ENCODE results near the gene MEIS2. TPM values are rescaled to one million over a fixed set of nuclear protein-coding genes. Genes with fewer than 3 reads are reported as not detected.

MEIS2 gene
- total RNA-seq, 1 donor from 2014 or later = 6.6 TPM

- FAIRE-seq = no peak
- no peak overlapping the region for H3K4me3 ChIP-seq (ENCODE audit: low read depth, low read length)
Measured at GRCh38 chr15:36960179-36960946, 140.0 kb downstream of the MEIS2 start.

DNA sequence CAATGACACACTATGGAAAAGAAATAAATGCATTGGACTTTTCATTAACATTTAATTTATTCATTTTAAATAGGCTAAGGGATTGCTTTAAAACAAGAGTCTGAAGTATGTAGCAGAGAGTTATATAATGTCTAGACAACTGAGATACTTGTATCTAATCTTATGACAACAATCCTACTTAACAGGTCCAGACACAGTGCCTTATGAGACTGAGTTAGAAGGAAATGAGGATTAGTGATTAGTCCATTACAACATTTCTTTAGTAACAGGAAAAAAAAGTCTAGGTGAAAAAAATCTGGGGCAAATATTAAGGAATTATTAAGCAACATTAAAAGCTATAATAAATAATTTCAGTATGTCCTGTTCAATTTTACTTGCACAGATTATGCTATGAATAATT, 140.6 kb downstream of the MEIS2 start:
- DNase-seq (ENCODE audit: low read depth) = peak; percentile 82
- Histone ChIP-seq H3K36me3 (ENCODE audit: control insufficient read depth, insufficient read depth, low read length) (no peaks in the 10 kb centered on the region), H3K4me3 (ENCODE audit: low read depth, low read length) (no peak overlapping the region), H3K27me3 (ENCODE audit: control insufficient read depth, insufficient read depth, low read length) (no peaks in the 10 kb centered on the region)
- TF ChIP-seq CTCF (IDR thresholded peaks at IDR 0.05; ENCODE audit: insufficient read depth, low read length, severe bottlenecking) = no peak
- FAIRE-seq = no peak

More at GRCh38 chr15:36960179-36960946, 140.0 kb downstream of the MEIS2 start:
- H3K27me3 ChIP-seq (ENCODE audit: control insufficient read depth, insufficient read depth, low read length) = no peaks in the 10 kb centered on the region
- H3K36me3 ChIP-seq (ENCODE audit: control insufficient read depth, insufficient read depth, low read length) = no peaks in the 10 kb centered on the region
- no peak for TF ChIP-seq CTCF (IDR thresholded peaks at IDR 0.05; ENCODE audit: insufficient read depth, low read length, severe bottlenecking)
- DNase-seq (ENCODE audit: low read depth) = peak; percentile 18

DNA sequence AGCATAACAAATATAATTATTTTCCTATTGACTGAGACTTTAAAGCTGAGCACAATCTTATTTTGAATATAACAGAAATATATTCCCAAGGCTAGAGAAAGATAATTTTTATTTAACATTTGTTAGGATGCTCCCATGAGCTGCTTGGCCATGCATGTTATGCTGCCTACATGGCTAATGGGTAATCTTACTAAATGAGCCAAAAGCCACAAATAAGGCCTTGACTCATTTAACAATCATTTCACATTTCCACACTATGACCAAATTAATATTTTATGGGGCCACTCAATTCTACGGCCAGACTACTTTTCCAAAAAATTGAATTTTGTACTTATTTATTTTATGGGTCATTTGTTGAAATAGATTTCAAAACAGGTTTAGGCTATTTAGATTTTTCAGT, 141.7 kb downstream of the MEIS2 start:
- Histone ChIP-seq H3K36me3 (ENCODE audit: control insufficient read depth, insufficient read depth, low read length) (no peaks in the 10 kb centered on the region), H3K4me3 (ENCODE audit: low read depth, low read length) (no peak overlapping the region), H3K27me3 (ENCODE audit: control insufficient read depth, insufficient read depth, low read length) (no peaks in the 10 kb centered on the region)
- FAIRE-seq (no peak), DNase-seq (ENCODE audit: low read depth) (no peak)
- TF ChIP-seq CTCF (IDR thresholded peaks at IDR 0.05; ENCODE audit: insufficient read depth, low read length, severe bottlenecking) = no peak

- H3K4me3 ChIP-seq (ENCODE audit: low read depth, low read length) = no peak overlapping the region
- H3K27me3 ChIP-seq (ENCODE audit: control insufficient read depth, insufficient read depth, low read length) = no peaks in the 10 kb centered on the region
- DNase-seq (ENCODE audit: low read depth) = peak; percentile 33
- FAIRE-seq = no peak
- TF ChIP-seq CTCF (IDR thresholded peaks at IDR 0.05; ENCODE audit: insufficient read depth, low read length, severe bottlenecking) = no peak
- no peaks in the 10 kb centered on the region for H3K36me3 ChIP-seq (ENCODE audit: control insufficient read depth, insufficient read depth, low read length)
Measured at GRCh38 chr15:36954486-36954885, 145.9 kb downstream of the MEIS2 start.

DNA sequence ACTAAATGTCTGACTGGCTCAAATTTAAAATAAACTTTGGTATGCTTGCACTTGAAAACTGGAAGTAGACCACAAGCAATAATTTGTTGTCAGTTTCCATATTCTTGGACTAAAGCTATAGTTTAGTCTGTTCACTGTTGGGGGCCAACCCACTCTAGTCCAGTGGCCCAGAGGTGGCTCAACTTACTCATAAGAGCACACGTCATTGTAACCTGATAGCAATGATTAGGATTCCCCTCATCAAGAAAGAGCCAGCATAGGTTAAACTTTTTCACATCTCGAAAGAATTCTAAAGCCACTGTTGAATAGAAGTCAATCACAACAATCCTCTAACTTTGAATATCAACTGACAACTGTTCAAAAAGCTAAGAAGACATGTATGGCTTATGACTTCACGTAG, 147.0 kb downstream of the MEIS2 start:
- TF ChIP-seq CTCF (IDR thresholded peaks at IDR 0.05; ENCODE audit: insufficient read depth, low read length, severe bottlenecking) = no peak
- FAIRE-seq (no peak), DNase-seq (ENCODE audit: low read depth) (no peak)
- Histone ChIP-seq H3K27me3 (ENCODE audit: control insufficient read depth, insufficient read depth, low read length) (no peaks in the 10 kb centered on the region), H3K36me3 (ENCODE audit: control insufficient read depth, insufficient read depth, low read length) (no peaks in the 10 kb centered on the region), H3K4me3 (ENCODE audit: low read depth, low read length) (no peak overlapping the region)

Data from bronchial epithelial cell (primary cell).